LNCaP clone FGC (cell line): ENCODE measurements around the gene PRUNE2.

Experiments
- DNase-seq: peaks from one replicate; pipeline ENCODE4 v3.0.0-alpha.2; 2011; ENCODE audit warnings: low read depth
- H3K4me3 ChIP-seq: 2 replicates; pipeline ENCODE4 v1.5.1; 2011; ENCODE audit warnings: mild to moderate bottlenecking, low read depth, low read length, control low read depth
- CTCF ChIP-seq: IDR thresholded peaks from 2 replicates; pipeline ENCODE4 v1.5.1; 2012; ENCODE audit warnings: mild to moderate bottlenecking; ENCODE audit not compliant: control insufficient read depth, insufficient read depth; ENCODE audit errors: extremely low read depth

Gene PRUNE2

GRCh38 chr9:76901801-76902200, 4.1 kb downstream of the PRUNE2 start:
- TF ChIP-seq CTCF = no peak
- no peak for DNase-seq
- peak overlapping the region; percentile 28 for H3K4me3 ChIP-seq

GRCh38 chr9:76900884-76901440, 5.0 kb downstream of the PRUNE2 start:
- no peak for DNase-seq
- TF ChIP-seq CTCF = no peak

GRCh38 chr9:76898786-76899185, 7.1 kb downstream of the PRUNE2 start:
- TF ChIP-seq CTCF = no peak
- H3K4me3 ChIP-seq = no peak overlapping the region
- no peak for DNase-seq

More at GRCh38 chr9:76900884-76901440, 5.0 kb downstream of the PRUNE2 start:
- no peak overlapping the region for H3K4me3 ChIP-seq

- DNase-seq = peak; percentile 68
- H3K4me3 ChIP-seq = no peak overlapping the region
- no peak for TF ChIP-seq CTCF
Observed at GRCh38 chr9:76897804-76898525, 7.9 kb downstream of the PRUNE2 start.

- DNase-seq = no peak
- TF ChIP-seq CTCF = no peak
- H3K4me3 ChIP-seq = no peak overlapping the region
Observed at GRCh38 chr9:76896035-76896434, 9.9 kb downstream of the PRUNE2 start.

- H3K4me3 ChIP-seq = no peak overlapping the region
- DNase-seq = no peak
- TF ChIP-seq CTCF = no peak
Observed at GRCh38 chr9:76895186-76895585, 10.7 kb downstream of the PRUNE2 start.

GRCh38 chr9:76894198-76894597, 11.7 kb downstream of the PRUNE2 start:
- TF ChIP-seq CTCF = no peak
- H3K4me3 ChIP-seq = no peak overlapping the region
- DNase-seq = no peak
